HepG2 (cell line): Measurements from ENCODE around the gene CDH23. TPM values are rescaled to one million over a fixed set of nuclear protein-coding genes. Genes with fewer than 3 reads are reported as not detected.

Experiments used
- ATAC-seq: fragments of 200-7000 bp; cut with Tn5 transposase; 3 replicates; pipeline ENCODE4 v1.9.1; 2020; ENCODE audit warnings: mild to moderate bottlenecking, moderate library complexity
- BruUV-seq: library from RNA; stranded (reverse); fragments of 400-500 nt; replicated peaks from 2 replicates; lab custom pipeline; 2021; lab: Mats Ljungman, UMichigan
- CTCF ChIA-PET: fragments of 300-600 bp; formaldehyde crosslinking; extraction: SDS; loops from one replicate; lab custom pipeline; 2021; ENCODE audit warnings: low total read pairs, inconsistent platforms, low intra/inter-chr PET ratio; lab: Yijun Ruan, JAX
- POLR2A ChIA-PET: fragments of 350-600 bp; sonication (Branson Sonifier 250); formaldehyde crosslinking; loops from one replicate; lab custom pipeline; 2020; ENCODE audit warnings: antibody characterized with exemption, inconsistent platforms; lab: Yijun Ruan, JAX
- DNase-seq: peaks from one replicate; pipeline ENCODE4 v3.0.0-alpha.2; 2015; ENCODE audit warnings: low spot score
- FAIRE-seq: peaks from 3 replicates; lab custom pipeline; 2011; peaks lifted over from hg19 to GRCh38; lab: Jason Lieb, UNC
- H2AFZ ChIP-seq: one replicate; pipeline ENCODE4 v1.6.1; 2011; ENCODE audit warnings: low read length, inconsistent platforms
- H3K27ac ChIP-seq: fragments of 300-600 bp; 3 replicates; pipeline ENCODE4 v1.8.0; 2011; ENCODE audit warnings: mixed run types, mild to moderate bottlenecking, mixed read lengths, low read length, inconsistent platforms; ENCODE audit not compliant: insufficient read depth; ENCODE audit errors: extremely low read length
- H3K27me3 ChIP-seq, 2 experiments: fragments of 200-600 bp in 1 of 2; 2 replicates in 1 of 2; 3 replicates in 1 of 2; pipeline versions ENCODE4 v1.6.0 to v1.8.0; 2011; ENCODE audit warnings: low read length in 2 of 2, mild to moderate bottlenecking in 2 of 2, moderate library complexity in 2 of 2, inconsistent platforms in 1 of 2; ENCODE audit not compliant: insufficient read depth in 2 of 2, control insufficient read depth in 1 of 2
- H3K36me3 ChIP-seq, 2 experiments: fragments of 200-600 bp in 1 of 2; replicated peaks in 1 of 2; 2 replicates in 1 of 2; 3 replicates in 1 of 2; pipeline versions ENCODE4 v1.5.1 to v1.8.0; 2011; ENCODE audit warnings: low read length in 2 of 2, inconsistent platforms in 1 of 2; ENCODE audit not compliant: insufficient read depth in 2 of 2, control insufficient read depth in 1 of 2
- H3K4me1 ChIP-seq: 2 replicates; pipeline ENCODE4 v1.5.1; 2012; ENCODE audit warnings: low read length, inconsistent platforms; ENCODE audit not compliant: insufficient read depth
- H3K4me2 ChIP-seq: 2 replicates; pipeline ENCODE4 v1.6.0; 2011; ENCODE audit warnings: low read depth, low read length, inconsistent platforms
- H3K4me3 ChIP-seq, 3 experiments: fragments of 200-600 bp in 1 of 3; sonication (generic), shearing (Covaris generic) in 1 of 3; replicated peaks in 1 of 3; 2 replicates each; pipeline ENCODE4 v1.5.1; 2011 to 2016; ENCODE audit warnings: low read length in 3 of 3, inconsistent platforms in 2 of 3, low read depth in 2 of 3, mild to moderate bottlenecking in 2 of 3, control low read depth in 1 of 3, mixed read lengths in 1 of 3; ENCODE audit not compliant: insufficient read depth in 1 of 3
- H3K79me2 ChIP-seq: one replicate; pipeline ENCODE4 v1.6.1; 2011; ENCODE audit warnings: low read length, inconsistent platforms; ENCODE audit not compliant: insufficient read depth
- H3K9ac ChIP-seq: 2 replicates; pipeline ENCODE4 v1.6.0; 2011; ENCODE audit warnings: mild to moderate bottlenecking, low read depth, low read length, inconsistent platforms; ENCODE audit not compliant: insufficient read depth
- H3K9me3 ChIP-seq: 2 replicates; pipeline ENCODE4 v1.5.1; 2012; ENCODE audit warnings: mild to moderate bottlenecking, low read length
- H4K20me1 ChIP-seq: 2 replicates; pipeline ENCODE4 v1.6.0; 2011; ENCODE audit warnings: inconsistent platforms, mild to moderate bottlenecking, low read length, moderate library complexity; ENCODE audit not compliant: insufficient read depth
- ADNP ChIP-seq: sonication (generic); formaldehyde crosslinking; IDR thresholded peaks from 2 replicates; pipeline ENCODE4 v1.4.0; 2020; ENCODE audit warnings: missing genetic modification reagents
- CSRNP1 ChIP-seq: sonication (generic); formaldehyde crosslinking; IDR thresholded peaks from 2 replicates; pipeline ENCODE4 v1.8.1; 2023; ENCODE audit warnings: mild to moderate bottlenecking, missing genetic modification reagents
- FOXO1 ChIP-seq: sonication (generic); formaldehyde crosslinking; IDR thresholded peaks from 2 replicates; pipeline ENCODE4 v1.4.0; 2020; ENCODE audit warnings: missing genetic modification reagents
- FOXP1 ChIP-seq, 2 experiments: fragments of 450-650 bp in 1 of 2; IDR thresholded peaks; 2 replicates each; pipeline ENCODE4 v1.6.1; 2017 to 2018; ENCODE audit warnings: antibody characterized with exemption in 1 of 2
- GLI4 ChIP-seq: sonication (generic); formaldehyde crosslinking; IDR thresholded peaks from 2 replicates; pipeline ENCODE4 v1.5.1; 2020; ENCODE audit warnings: missing genetic modification reagents, mild to moderate bottlenecking, moderate library complexity, borderline replicate concordance
- GZF1 ChIP-seq: sonication (generic); formaldehyde crosslinking; IDR thresholded peaks from 2 replicates; pipeline ENCODE4 v1.5.1; 2020; ENCODE audit warnings: mild to moderate bottlenecking, missing genetic modification reagents
- NR2F1 ChIP-seq, 2 experiments: fragments of 450-650 bp in 1 of 2; formaldehyde crosslinking in 1 of 2; IDR thresholded peaks; 2 replicates each; pipeline versions ENCODE4 v1.5.0 to v1.6.1; 2016 to 2020; ENCODE audit warnings: mild to moderate bottlenecking in 1 of 2, missing compliant biosample characterization in 1 of 2, missing genetic modification reagents in 1 of 2, moderate library complexity in 1 of 2
- RBM22 ChIP-seq: fragments of 200-400 bp; formaldehyde crosslinking; optimal IDR thresholded peaks from 2 replicates; pipeline ENCODE3; 2017; ENCODE audit warnings: mild to moderate bottlenecking, low read length, moderate library complexity
- RCOR2 ChIP-seq: IDR thresholded peaks from 2 replicates; pipeline ENCODE4 v1.6.1; 2016; ENCODE audit warnings: missing biosample characterization, missing genetic modification reagents
- TBX3 ChIP-seq: fragments of 450-650 bp; IDR thresholded peaks from 2 replicates; pipeline ENCODE4 v1.6.1; 2017; ENCODE audit warnings: antibody characterized with exemption, mild to moderate bottlenecking, inconsistent platforms, borderline replicate concordance
- ZNF121 ChIP-seq: sonication (generic); formaldehyde crosslinking; IDR thresholded peaks from 2 replicates; pipeline ENCODE4 v1.5.0; 2020; ENCODE audit warnings: mild to moderate bottlenecking, missing genetic modification reagents
- ZNF3 ChIP-seq: IDR thresholded peaks from 2 replicates; pipeline ENCODE4 v1.7.0; 2017; ENCODE audit warnings: inconsistent platforms
- ZNF317 ChIP-seq: sonication (generic); formaldehyde crosslinking; IDR thresholded peaks from 2 replicates; pipeline ENCODE4 v1.5.0; 2020; ENCODE audit warnings: mild to moderate bottlenecking, missing genetic modification reagents
- ZNF432 ChIP-seq: sonication (generic); formaldehyde crosslinking; IDR thresholded peaks from 2 replicates; pipeline ENCODE4 v1.5.0; 2020; ENCODE audit warnings: missing genetic modification reagents, mild to moderate bottlenecking, borderline replicate concordance
- WGBS: methylation state at CpG from one replicate; pipeline ENCODE4 v1.1.6; 2017; ENCODE audit warnings: low lambda C conversion rate; 5-methylcytosine and 5-hydroxymethylcytosine counted together
- in situ Hi-C: cut with HindIII; loops from 2 replicates; pipeline ENCODE4 v1.10.0; 2017; ENCODE audit warnings: low pct_unique_long_range_greater_than_20kb; ENCODE audit not compliant: extremely low pct_ligation_motif_present
- intact Hi-C: fragments of 100-400 bp; cut with micrococcal nuclease; formaldehyde crosslinking; loops from one replicate; pipeline ENCODE4 v1.10.0; 2022; ENCODE audit not compliant: unreplicated experiment
- polyA plus RNA-seq, 8 experiments: library from polyadenylated mRNA; depleted of rRNA in 3 of 8; stranded (reverse) in 7 of 8; unstranded in 1 of 8; fragments of >200 nt; fragmentation: Illumina TruSeq in 4 of 8; extraction: Trizol in 4 of 8; gene quantifications; 2 replicates each; pipeline versions ENCODE4 v1.2.1 to v1.2.3, GENCODE V29; 2011 to 2016; ENCODE audit warnings: low read depth in 4 of 8, missing spikeins in 1 of 8, mixed read lengths in 1 of 8; ENCODE audit not compliant: insufficient read depth in 1 of 8
- total RNA-seq, 5 experiments: library from RNA; depleted of rRNA; stranded (reverse); fragments of >200 nt; fragmentation: Illumina TruSeq; extraction: Trizol; gene quantifications; 2 replicates each; pipeline ENCODE4 v1.2.3, GENCODE V29; 2016; ENCODE audit warnings: low read depth in 1 of 5
- TF ChIP-seq, protein P1 (sequence below): sonication (generic); formaldehyde crosslinking; conservative IDR thresholded peaks from 2 replicates; pipeline ENCODE4 v1.4.0; 2020; ENCODE audit warnings: missing genetic modification reagents
- TF ChIP-seq, protein P2 (sequence below), 2 experiments: sonication (generic) in 1 of 2; formaldehyde crosslinking in 1 of 2; IDR thresholded peaks; 2 replicates each; pipeline versions ENCODE4 v1.4.0 to v1.6.1; 2016 to 2020; ENCODE audit warnings: borderline replicate concordance in 1 of 2, low read depth in 1 of 2, mild to moderate bottlenecking in 1 of 2, missing genetic modification reagents in 1 of 2

CDH23 gene
- total and polyA plus RNA-seq, 2 of the 13 experiments (the other 11 are each of a cell fraction or from before 2014, with no cell fraction given), result 0.13 TPM; not detected in 1

- TF ChIP-seq, protein P1, sequence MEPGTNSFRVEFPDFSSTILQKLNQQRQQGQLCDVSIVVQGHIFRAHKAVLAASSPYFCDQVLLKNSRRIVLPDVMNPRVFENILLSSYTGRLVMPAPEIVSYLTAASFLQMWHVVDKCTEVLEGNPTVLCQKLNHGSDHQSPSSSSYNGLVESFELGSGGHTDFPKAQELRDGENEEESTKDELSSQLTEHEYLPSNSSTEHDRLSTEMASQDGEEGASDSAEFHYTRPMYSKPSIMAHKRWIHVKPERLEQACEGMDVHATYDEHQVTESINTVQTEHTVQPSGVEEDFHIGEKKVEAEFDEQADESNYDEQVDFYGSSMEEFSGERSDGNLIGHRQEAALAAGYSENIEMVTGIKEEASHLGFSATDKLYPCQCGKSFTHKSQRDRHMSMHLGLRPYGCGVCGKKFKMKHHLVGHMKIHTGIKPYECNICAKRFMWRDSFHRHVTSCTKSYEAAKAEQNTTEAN, result no peak
- no peak for TF ChIP-seq CSRNP1 (CRISPR knock-in tag)
- no peak for TF ChIP-seq ZNF3 (CRISPR knock-in tag)
- TF ChIP-seq ADNP, result no peak
- no peak for TF ChIP-seq RBM22
- no peak for TF ChIP-seq FOXP1 (IDR thresholded peaks at IDR 0.05)
- TF ChIP-seq FOXP1 (CRISPR knock-in tag; IDR thresholded peaks at IDR 0.05), result no peak
- no peak for TF ChIP-seq GLI4 (CRISPR knock-in tag)
These were observed 233.4 kb downstream of the CDH23 start (continued) for GRCh38 chr10:71630168-71630567.

DNA sequence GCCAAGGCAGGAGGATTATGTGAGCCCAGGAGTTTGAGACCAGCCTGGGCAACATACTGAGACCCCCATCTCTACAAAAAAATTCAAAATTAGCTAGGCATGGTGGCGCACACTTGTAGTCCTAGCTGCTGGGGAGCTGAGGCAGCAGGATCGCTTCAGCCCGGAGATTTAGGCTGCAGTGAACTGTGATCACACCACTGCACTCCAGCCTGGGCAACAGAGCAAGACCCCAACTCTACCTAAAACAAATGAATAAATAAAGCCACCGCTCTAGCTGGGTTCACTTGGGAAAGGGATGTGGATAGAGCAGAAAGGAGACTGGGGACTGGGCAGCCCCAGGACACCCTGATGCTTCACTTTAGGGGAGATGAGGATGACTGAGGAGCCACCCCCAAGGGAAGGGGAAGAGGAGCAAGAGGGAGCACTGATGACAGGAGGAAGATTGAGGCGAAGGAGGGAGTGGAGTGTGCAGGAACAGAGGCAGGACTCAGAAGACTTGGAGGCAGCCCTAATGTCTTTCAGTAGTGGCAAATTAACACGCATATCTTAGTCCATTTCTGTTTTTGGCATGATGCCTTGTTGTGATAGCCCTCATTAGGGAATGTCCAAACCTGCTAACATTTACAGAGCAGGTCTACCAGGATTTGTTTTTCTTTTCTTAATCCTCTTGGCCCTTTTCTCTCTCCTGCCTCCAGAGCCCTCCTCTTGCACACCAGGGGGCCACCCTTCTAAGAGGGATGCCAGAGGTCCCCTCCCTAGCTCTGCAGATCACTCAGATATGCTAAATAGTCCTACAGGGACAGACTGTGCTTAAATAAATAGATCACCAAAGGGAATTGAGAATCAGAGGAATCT is 234.5 kb downstream of the CDH23 start:
- ChIA-PET CTCF (no interaction called here), POLR2A (no interaction called here)
- Histone ChIP-seq H2AFZ (no peak overlapping the region), H3K27me3 (peaks cover 0 to 6% of the 10 kb centered on the region in 2 experiments; a peak in 3 of 5 replicates), H3K79me2 (no peaks in the 10 kb centered on the region), H3K27ac (no peak overlapping the region), H3K9ac (no peak overlapping the region), H3K36me3 (no peaks in the 10 kb centered on the region), H3K9me3 (no peaks in the 10 kb centered on the region), H3K4me1 (peaks cover 26% of the 10 kb centered on the region), H3K4me3 (no peak overlapping the region), H4K20me1 (no peaks in the 10 kb centered on the region), H3K4me2 (no peak overlapping the region)
- intact Hi-C loops, result no loop called here
- BruUV-seq, result no TSS peak
- DNase-seq (no peak), FAIRE-seq (no peak), ATAC-seq (no peak)
- TF ChIP-seq ZNF121 (CRISPR knock-in tag), result 0 out of 2 replicates have a peak, but pooled peaks have one; percentile 15
- TF ChIP-seq ZNF317 (CRISPR knock-in tag), result no peak
- no peak for TF ChIP-seq GZF1 (CRISPR knock-in tag)
- TF ChIP-seq NR2F1 (CRISPR knock-in tag; IDR thresholded peaks at IDR 0.05), result no peak
- no peak for TF ChIP-seq ZNF432
- no peak for TF ChIP-seq RCOR2 (CRISPR knock-in tag)
- TF ChIP-seq TBX3, result no peak
- TF ChIP-seq, protein P2, sequence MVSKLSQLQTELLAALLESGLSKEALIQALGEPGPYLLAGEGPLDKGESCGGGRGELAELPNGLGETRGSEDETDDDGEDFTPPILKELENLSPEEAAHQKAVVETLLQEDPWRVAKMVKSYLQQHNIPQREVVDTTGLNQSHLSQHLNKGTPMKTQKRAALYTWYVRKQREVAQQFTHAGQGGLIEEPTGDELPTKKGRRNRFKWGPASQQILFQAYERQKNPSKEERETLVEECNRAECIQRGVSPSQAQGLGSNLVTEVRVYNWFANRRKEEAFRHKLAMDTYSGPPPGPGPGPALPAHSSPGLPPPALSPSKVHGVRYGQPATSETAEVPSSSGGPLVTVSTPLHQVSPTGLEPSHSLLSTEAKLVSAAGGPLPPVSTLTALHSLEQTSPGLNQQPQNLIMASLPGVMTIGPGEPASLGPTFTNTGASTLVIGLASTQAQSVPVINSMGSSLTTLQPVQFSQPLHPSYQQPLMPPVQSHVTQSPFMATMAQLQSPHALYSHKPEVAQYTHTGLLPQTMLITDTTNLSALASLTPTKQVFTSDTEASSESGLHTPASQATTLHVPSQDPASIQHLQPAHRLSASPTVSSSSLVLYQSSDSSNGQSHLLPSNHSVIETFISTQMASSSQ (IDR thresholded peaks at IDR 0.05; ENCODE audit: low read depth), result no peak
- TF ChIP-seq, protein P2 (CRISPR knock-in tag; IDR thresholded peaks at IDR 0.05; ENCODE audit: borderline replicate concordance), result no peak
- no peak for TF ChIP-seq FOXO1 (CRISPR knock-in tag)
- WGBS, result 66% methylated on average over 6 of the region's 6 CpGs
- in situ Hi-C loops, result no loop called here
